HEK293T (cell line): Measurements from ENCODE around the gene ZNF646.

Source experiments
- BHLHE40 ChIP-seq: fragments of 450-650 bp; IDR thresholded peaks from 2 replicates; pipeline ENCODE4 v1.6.1; 2016; ENCODE audit warnings: mild to moderate bottlenecking, moderate library complexity, borderline replicate concordance
- FOXA1 ChIP-seq: fragments of 450-650 bp; IDR thresholded peaks from 2 replicates; pipeline ENCODE4 v1.6.1; 2016; ENCODE audit warnings: mild to moderate bottlenecking
- FOXK2 ChIP-seq: fragments of 450-650 bp; IDR thresholded peaks from 2 replicates; pipeline ENCODE4 v1.6.1; 2016; ENCODE audit warnings: mild to moderate bottlenecking
- FOXM1 ChIP-seq: fragments of 450-650 bp; IDR thresholded peaks from 2 replicates; pipeline ENCODE4 v1.6.1; 2017; ENCODE audit warnings: mild to moderate bottlenecking, borderline replicate concordance
- LEF1 ChIP-seq: fragments of 450-650 bp; IDR thresholded peaks from 2 replicates; pipeline ENCODE4 v1.6.1; 2017; ENCODE audit warnings: mild to moderate bottlenecking, borderline replicate concordance
- NFRKB ChIP-seq: fragments of 450-650 bp; IDR thresholded peaks from 2 replicates; pipeline ENCODE4 v1.6.1; 2016; ENCODE audit warnings: mild to moderate bottlenecking, moderate library complexity
- TARDBP ChIP-seq: fragments of 450-650 bp; IDR thresholded peaks from 2 replicates; pipeline ENCODE4 v1.6.1; 2016
- TF ChIP-seq, protein P1 (sequence below): fragments of 450-650 bp; IDR thresholded peaks from 2 replicates; pipeline ENCODE4 v1.6.1; 2016

DNA sequence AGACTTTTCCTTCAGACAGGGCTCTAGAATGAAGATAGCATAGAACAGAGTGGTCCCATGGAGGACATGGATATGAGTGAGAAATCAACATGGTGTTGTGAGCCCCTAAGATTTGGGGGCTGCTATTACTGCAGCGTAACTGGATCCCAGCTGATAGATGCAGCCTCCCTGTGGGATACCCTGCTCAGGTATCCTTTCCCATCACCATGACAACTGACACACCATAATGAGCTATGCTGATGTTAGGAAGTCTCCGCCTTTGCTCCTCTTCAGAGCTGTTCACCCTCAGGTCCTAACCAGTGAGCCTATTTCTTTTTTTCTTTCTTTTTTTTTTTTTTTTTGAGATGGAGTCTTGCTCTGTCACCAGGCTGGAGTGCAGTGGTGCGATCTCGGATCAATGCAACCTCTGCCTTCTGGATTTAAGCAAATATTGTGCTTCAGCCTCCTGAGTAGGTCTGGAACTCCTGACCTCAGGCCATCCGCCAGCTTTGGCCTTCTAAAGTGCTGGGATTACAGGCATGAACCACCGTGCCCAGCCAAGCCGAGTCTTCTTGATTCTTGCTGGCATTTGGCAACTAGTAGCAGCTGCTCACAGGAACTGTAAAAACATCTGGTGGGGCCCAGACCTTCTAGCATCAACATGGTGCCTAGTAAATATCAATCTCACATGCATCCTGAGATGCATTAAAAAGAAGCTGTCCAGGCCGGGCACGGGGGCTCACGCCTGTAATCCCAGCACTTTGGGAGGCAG, 23.8 kb upstream of the ZNF646 start:
- TF ChIP-seq FOXM1 (no peak), BHLHE40 (no peak), FOXK2 (no peak), NFRKB (no peak), TARDBP (no peak), FOXA1 (no peak), LEF1 (no peak)
- TF ChIP-seq, protein P1, sequence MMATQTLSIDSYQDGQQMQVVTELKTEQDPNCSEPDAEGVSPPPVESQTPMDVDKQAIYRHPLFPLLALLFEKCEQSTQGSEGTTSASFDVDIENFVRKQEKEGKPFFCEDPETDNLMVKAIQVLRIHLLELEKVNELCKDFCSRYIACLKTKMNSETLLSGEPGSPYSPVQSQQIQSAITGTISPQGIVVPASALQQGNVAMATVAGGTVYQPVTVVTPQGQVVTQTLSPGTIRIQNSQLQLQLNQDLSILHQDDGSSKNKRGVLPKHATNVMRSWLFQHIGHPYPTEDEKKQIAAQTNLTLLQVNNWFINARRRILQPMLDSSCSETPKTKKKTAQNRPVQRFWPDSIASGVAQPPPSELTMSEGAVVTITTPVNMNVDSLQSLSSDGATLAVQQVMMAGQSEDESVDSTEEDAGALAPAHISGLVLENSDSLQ, result no peak
